GM18526 (cell line): ENCODE results near the gene SHB.

Experiments used
- POLR2A ChIP-seq: IDR thresholded peaks from 3 replicates; pipeline ENCODE4 v1.6.1; 2011; ENCODE audit not compliant: insufficient read length; ENCODE audit errors: extremely low read depth

The SHB gene

GRCh38 chr9:37987467-37987981, 81.5 kb downstream of the SHB start:
- no peak for TF ChIP-seq POLR2A

- TF ChIP-seq POLR2A, result no peak
Observed at GRCh38 chr9:37986771-37987258, 82.2 kb downstream of the SHB start.

- TF ChIP-seq POLR2A, result no peak
Observed at GRCh38 chr9:37986001-37986400, 83.0 kb downstream of the SHB start.

- no peak for TF ChIP-seq POLR2A
Observed at GRCh38 chr9:37984672-37985611, 84.1 kb downstream of the SHB start.

GRCh38 chr9:37984278-37984671, 84.8 kb downstream of the SHB start:
- no peak for TF ChIP-seq POLR2A

- TF ChIP-seq POLR2A, result no peak
Observed at GRCh38 chr9:37983381-37984067, 85.5 kb downstream of the SHB start.

GRCh38 chr9:37979844-37980243, 89.2 kb downstream of the SHB start:
- no peak for TF ChIP-seq POLR2A

GRCh38 chr9:37978983-37979382, 90.0 kb downstream of the SHB start:
- TF ChIP-seq POLR2A, result no peak

GRCh38 chr9:37978481-37978864, 90.6 kb downstream of the SHB start:
- TF ChIP-seq POLR2A, result no peak

- TF ChIP-seq POLR2A, result no peak
Observed at GRCh38 chr9:37977851-37978480, 91.1 kb downstream of the SHB start.

- TF ChIP-seq POLR2A, result no peak
Observed at GRCh38 chr9:37976714-37977477, 92.1 kb downstream of the SHB start.

GRCh38 chr9:37975639-37976038, 93.4 kb downstream of the SHB start:
- no peak for TF ChIP-seq POLR2A

GRCh38 chr9:37974506-37975173, 94.4 kb downstream of the SHB start:
- no peak for TF ChIP-seq POLR2A

- TF ChIP-seq POLR2A, result no peak
Observed at GRCh38 chr9:37972351-37972848, 96.6 kb downstream of the SHB start.
